ENCODE measurements around the gene HS3ST5. TPM values are rescaled to one million over a fixed set of nuclear protein-coding genes. Genes with fewer than 3 reads are reported as not detected.
A peak's percentile ranks its signal among the peaks of the same experiment; 100 is the strongest.

Gene HS3ST5, protein sequence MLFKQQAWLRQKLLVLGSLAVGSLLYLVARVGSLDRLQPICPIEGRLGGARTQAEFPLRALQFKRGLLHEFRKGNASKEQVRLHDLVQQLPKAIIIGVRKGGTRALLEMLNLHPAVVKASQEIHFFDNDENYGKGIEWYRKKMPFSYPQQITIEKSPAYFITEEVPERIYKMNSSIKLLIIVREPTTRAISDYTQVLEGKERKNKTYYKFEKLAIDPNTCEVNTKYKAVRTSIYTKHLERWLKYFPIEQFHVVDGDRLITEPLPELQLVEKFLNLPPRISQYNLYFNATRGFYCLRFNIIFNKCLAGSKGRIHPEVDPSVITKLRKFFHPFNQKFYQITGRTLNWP
- total RNA-seq: not detected

DNA sequence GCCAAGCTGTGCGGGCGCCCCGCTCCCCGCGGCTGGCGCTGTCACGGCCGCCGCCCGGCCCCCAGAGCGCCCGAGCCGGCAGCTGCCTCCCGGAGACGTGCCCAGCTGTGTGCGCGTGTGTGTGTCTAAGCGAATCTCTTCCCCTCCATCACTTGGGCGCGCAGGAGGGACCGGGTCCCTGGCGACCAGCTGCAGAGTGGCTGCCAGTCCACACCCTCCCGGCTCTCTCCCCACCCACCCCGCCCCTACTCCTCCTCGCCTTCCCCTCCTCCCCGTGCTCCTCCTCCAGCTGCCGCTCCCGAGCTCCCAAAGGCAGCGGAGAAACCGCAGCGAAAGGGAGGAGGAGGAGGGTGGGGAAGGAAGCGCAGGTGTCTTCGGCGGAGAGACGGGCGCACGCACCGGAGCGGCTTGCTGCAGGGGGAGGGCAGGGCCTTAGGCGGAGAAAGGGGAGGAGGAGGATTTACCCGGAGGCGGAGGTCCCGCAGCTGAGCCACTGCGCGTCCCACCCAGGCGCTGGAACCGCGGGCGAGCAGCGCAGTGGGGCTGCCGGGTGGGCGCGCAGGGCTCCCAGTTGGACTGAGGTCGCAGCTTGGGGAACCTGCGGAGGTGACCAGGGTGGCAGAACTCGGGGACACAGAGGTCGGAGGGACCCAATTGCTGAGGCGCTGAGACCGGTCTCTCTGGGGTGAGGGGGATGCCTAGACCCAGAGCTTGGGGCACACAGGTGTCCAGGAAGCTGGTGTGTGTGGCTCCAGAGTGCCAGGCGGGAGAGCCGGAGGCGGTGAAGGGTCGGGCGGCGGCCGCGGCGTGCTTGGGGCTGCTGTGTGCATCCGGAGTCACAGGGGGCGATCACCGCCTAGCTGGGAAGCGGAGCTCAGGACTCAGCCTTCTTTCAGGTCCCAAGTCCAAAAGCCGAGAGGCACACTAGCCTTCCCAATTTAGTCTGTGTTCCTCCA is at the start of gene HS3ST5:
Gene HS3ST5 (minus strand): TSS at position 198 of the 956 bp plus-strand sequence. CDS start 280,178 bp downstream, outside the sequence.
- peak in 2 of 3 donors; percentile 14 to 16 for DNase-seq (ENCODE audit: low read depth in 2 of 3, low spot score in 2 of 3)

DNA sequence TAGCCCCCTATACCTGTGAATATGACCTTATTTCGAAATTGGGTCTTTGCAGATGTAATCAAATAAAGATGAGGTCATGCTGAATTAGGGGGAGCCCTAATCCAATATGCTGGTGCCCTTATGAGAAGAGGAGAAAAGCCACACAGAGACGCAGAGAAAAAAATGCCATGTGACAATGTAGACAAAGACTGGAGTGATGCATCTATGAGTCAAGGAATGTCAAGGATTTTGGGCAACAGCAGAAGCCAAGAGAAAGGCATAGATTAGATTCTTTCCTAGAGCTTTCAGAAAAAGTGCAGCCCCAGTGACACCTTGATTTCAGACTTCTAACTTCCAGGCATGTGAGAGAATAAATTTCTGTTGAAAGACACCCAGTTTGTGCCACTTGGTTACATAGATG is 47.4 kb upstream of the HS3ST5 start:
- no peak for DNase-seq (ENCODE audit: low read depth in 2 of 3, low spot score in 2 of 3)

DNA sequence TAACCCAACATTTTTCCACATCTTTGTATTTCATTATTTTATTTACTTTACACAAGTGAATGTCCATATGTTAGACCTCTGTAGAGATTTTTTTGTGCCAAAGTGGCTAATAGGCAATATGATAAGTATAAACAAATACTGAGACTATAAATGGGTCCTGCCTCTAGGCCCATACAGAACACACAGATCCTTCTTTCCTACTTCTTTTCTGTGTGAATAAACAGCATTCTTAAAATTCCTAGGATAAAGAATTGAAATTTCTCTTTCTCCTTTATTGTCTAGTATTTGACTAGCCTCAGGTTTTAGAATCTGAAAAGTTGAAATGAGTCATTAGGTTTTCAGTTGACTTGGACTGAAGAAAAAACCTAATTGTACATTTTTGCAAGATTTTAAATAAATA is 46.3 kb upstream of the HS3ST5 start:
- DNase-seq (ENCODE audit: low read depth in 2 of 3, low spot score in 2 of 3): no peak

DNA sequence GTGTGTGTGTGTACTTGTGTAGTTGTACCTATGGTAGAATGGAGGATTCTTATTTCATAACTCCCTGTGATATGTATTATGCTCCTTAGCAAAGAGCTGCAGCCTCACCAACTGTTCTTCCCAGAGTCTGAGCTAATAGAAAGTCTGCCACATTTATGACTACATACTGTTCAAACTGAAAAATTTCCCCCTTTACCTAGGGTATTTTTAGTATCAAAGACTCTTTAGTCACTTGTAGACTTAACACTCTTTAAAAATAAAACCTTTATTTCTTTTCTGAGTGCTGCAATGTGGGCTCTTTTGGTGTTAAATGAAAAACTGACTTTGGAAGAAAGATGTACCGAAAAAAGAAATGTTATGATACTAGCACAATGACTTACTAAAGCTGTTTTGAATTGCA is 39.6 kb upstream of the HS3ST5 start:
- no peak for DNase-seq (ENCODE audit: low read depth in 2 of 3, low spot score in 2 of 3)

DNA sequence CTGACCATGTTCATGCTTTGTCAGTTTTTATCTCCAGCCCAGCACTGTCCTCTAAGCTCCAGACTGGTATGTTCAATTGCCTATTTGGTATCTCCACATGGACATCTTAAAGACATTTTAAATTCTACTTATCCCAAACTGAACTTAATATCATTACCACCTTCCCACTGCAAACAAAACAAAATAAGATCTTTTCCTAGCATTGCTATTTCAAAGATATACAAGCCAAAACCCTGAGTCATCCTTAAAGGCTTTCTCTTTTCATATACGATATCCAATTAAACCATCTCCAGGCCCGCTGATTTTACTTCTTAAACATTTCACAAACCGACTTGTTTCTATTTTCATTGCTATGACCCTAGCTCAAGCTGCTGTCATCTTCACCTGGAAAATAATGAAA is 35.1 kb upstream of the HS3ST5 start:
- DNase-seq (ENCODE audit: low read depth in 2 of 3, low spot score in 2 of 3): no peak

DNA sequence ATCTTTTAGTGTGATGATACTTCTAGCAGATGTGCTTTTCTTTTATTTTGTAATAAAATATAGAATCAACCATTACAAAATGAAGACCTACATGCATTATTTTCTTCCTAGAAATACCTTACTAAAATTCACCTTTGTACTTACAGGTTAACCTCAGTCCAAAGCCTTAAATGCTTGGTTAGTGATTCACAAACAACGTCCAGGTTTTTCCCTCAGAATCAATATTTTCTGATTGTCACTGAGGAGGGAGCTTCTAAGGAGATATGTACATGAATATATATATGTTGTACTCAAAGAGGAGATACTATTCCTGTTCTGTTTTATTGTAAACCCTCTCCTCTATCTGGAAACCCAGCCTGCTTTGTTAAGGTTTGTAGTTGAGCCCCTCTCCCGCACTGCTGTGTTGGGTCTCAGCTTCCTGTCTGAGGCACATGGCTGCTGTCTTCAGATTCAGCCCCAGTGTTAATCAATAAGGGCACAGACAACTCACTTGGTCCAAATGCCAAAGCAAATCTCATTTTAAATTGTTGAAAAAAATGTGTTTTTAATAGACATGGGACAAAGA is 33.9 kb upstream of the HS3ST5 start:
- no peak for DNase-seq (ENCODE audit: low read depth in 2 of 3, low spot score in 2 of 3)

DNA sequence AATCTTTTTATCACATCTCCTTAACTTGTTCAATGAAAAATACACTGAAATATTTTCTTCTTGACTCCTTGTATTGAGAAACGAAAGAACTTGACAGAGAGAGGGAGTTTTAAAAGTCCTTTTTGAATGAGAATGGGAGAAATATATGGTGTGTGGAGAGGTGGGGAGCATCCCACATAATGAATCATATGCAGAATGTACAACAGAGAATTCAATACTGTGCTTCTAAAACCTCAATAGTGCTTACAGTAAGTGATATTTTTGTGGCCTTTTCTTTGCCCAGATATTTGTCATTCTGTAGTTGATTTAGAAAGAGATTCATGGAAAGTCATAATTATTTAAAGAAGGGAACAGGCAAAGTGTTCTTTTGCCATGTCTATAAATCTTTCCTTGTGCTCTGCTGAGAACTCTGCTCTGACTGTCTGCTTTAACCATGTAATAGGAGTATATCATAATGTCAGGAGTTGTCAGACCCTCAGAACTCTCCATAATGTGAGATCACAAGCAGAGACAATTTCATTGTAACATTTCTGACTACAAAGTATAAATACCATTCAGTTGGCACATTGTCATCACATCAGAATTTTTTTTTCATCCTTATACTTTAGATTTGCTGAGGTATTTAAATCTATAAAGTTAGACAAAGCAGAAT is 32.8 kb upstream of the HS3ST5 start:
- no peak for DNase-seq (ENCODE audit: low read depth in 2 of 3, low spot score in 2 of 3)

DNA sequence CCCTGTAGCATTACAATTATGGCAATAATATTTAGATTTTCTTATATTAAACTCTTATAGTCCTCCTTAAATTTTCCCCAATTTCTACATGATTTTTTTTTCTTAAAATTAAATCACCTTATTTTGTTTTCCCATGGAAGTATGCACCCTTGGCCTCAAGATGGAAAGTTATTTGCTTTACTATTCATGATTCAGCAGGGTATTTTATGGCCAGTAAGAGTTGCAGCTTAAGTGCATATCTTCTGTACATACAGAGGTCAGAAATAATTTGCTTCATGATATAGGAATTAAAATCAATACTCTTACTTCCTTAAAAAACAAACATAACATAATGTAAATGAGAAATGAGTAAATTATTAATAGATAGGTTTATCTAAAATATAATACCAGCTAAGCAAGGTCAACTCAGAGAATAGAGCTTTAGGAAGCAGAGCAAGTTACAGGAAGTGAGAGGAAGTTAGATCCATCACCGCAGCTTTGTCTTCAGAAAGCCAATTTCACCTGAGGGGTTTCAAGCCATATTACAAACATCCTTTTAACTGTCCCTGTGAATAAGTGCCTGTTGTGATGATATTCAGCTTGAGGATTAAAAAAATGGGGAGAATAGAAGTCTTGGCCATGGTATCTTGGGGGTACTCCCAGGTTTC is 24.6 kb upstream of the HS3ST5 start:
- DNase-seq (ENCODE audit: low read depth in 2 of 3, low spot score in 2 of 3): no peak

DNA sequence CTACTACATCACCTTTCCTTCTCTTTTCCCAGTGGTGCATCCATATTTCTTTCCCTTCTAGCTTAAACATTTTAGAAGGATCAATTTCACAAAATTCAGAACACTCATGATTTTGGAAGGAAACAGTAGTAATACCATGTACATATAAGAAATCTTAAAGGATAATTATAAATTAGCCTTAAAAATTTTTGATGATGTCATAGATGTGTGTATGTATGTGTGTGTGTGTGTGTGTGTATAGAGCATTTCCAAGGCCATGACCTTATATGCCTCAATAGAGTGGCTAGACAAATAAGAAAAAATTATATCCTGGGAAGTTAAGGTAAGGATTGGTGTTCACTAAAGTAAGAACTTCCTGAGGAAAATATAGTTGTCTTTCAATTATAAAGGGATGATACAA is 24.1 kb upstream of the HS3ST5 start:
- no peak for DNase-seq (ENCODE audit: low read depth in 2 of 3, low spot score in 2 of 3)

DNA sequence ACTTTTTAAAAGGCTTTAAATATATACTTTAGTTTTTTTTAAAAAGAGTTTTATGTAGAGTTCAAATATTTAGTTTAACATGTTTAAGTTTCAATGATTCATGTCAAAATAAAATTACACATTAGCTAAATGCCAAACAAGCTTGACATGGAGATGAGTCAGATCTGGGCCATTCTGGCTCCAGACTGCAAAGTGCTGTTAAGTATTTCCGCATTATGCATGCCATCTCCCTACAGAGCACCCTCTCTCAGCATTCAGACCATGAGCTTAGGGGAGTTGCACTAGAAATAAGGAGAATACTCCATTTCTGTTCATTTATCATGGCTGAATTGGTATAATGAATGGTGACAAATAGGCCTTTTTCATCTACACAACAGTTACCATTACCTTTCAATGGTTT is 21.5 kb upstream of the HS3ST5 start:
- no peak for DNase-seq (ENCODE audit: low read depth in 2 of 3, low spot score in 2 of 3)

DNA sequence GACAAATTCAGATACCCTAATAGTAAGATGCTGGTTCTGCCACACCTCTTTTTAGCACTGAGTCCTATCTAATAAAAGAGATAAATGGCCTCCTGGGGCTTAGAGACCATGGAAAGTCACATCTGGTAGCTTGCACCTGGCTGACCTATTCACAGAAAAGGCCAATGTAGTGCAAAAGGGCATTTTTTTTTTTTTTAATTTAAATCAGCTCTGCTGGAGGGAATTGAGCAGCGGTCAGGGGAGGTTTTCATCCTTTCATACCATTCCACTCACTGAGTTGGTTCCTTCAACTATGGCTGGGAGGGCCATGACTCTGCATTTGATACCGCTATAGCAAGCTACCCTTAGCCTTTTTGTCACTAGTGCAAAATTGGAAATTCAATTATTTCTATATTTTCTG is 20.1 kb upstream of the HS3ST5 start:
- no peak for DNase-seq (ENCODE audit: low read depth in 2 of 3, low spot score in 2 of 3)

DNA sequence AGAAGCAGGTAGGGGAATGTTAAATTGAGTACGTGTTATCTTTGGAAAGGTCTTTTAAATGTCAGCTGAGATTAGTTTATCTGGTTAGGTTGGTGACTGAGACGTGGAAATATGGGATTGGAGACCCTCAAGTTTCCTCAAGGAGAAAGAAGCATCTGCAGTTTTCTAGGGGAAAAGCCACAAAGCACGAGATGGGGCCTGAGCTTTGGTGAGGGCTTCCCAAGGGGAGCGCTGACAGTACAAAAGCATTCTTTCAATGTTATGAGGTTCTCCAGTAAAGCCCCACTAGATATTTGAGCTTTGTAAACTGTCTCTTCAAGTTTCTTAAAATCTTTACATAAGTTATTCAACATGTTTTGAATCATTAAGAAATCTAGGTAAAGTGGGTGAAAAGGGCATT is 19.6 kb upstream of the HS3ST5 start:
- DNase-seq (ENCODE audit: low read depth in 2 of 3, low spot score in 2 of 3): no peak

DNA sequence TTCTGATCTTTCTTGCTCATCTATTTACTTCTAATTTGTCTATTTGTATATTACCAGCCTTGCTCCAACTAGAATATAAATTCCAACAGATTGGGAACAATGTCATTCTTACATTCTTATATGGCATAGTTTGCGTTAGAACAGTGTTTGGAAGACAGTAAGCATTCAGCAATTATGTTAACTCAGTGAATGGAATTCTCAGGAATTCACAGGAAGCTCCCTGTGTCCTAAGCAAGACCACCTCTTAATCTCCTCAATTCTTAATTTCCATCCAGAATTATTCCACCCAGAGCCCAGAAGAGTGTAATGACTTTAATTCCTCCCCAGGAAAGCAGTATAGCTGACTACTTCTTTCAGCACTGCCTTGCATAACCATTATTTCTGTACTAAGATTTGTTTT is 18.2 kb upstream of the HS3ST5 start:
- DNase-seq (ENCODE audit: low read depth in 2 of 3, low spot score in 2 of 3): no peak

DNA sequence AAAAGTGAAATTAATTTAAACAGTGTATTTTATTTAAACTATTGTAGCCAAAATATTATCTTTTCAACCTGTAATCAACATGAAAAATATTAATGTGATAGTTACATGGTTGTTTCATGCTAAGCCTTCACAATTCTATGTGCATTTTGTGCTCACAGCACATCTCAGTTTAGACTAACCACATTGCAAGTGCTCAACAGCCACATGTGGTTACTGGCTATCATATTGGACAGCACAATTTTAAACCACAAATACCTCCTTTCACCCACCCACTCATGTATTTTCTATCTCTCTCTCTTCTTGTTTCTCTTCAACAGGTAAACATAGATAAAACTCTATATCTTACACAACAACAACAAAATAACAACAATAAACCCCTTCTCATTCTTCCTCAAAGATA is 12.5 kb upstream of the HS3ST5 start:
- DNase-seq (ENCODE audit: low read depth in 2 of 3, low spot score in 2 of 3): no peak

DNA sequence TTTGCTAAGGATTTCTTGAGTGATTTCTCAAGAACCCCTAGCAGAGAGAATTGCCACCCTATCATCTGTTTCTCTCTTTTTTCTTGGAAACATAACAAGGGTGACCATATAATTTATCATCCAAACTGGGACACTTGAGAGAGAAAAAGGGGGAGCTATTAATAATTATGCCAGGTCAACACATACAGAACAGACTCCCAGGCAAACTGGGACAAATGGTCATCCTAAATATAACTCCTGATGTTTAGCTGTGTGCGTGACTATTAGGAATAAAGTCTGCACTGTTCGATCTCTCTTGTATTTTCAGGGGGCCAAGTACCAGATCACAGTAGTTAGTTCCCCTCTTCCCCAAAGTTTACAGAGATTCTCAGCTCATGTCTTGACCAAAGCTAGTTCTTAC is 11.7 kb upstream of the HS3ST5 start:
- DNase-seq (ENCODE audit: low read depth in 2 of 3, low spot score in 2 of 3): no peak

DNA sequence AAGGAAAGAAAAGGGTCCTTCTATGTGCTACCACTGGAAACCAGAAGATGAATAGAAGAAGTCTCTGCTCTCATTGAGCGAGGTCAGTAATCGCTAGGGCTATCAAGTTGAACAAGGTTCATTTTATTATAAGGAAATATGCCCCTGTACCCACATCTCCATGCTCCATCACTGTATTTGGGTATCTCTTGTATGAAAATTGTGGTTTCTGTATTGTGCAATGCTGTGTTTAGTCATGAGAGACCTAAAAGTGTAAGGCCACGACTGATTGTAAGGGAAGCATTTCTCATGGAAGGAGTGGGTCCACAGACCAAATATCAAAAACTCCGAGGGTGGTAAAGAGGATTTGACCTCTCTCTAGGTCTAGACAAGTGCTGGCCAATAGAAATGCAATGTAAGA is 3.6 kb upstream of the HS3ST5 start:
- DNase-seq (ENCODE audit: low read depth in 2 of 3, low spot score in 2 of 3): no peak

DNA sequence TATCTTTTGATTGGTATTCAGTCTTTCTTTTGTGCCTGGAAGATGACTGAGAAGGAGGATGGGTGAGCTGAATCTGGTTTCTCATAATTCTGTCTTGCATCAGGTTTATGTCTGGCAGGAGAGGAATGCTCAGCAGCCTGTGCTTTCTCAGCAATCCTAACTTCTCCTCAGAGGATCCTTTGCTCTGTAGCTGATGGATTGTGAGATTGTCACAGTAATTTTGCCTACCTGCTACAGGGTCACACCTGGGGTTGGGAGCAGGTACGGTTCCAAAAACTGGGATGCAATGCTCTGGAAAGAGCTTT is 2.1 kb upstream of the HS3ST5 start:
- no peak for DNase-seq (ENCODE audit: low read depth in 2 of 3, low spot score in 2 of 3)

DNA sequence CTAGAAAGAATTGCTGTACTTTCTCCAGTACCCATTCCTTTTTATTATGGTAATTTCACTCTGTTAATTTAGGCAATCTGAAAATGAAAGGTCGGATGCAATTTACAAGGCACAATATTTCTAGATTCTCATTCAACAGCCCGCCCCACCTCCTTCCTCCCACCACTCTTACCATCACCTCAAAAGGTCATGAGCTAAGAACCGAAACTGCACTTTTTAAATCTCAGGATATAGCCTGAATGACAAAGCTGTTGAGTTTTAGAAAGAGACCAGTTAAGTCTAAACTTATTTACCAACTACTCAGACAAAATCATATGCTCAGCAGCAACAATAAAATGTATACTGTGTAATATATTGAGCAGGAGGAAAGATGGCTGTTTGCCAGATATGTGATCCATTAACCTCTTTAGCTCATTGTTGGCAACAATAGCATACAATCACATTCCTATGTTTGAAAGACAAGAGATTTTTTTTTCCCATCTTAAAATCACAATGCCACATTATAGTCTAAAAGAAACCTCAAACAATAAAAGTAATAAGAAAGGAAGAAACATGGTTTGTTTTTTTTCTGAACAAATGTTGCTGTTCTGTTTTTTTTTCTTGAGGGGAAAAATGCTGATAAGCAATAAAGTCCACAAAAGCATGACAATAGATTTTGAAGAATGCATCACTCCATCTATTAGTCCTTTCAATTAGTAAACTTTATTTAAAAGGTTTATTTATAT is 1.6 kb upstream of the HS3ST5 start:
- DNase-seq (ENCODE audit: low read depth in 2 of 3, low spot score in 2 of 3): no peak

DNA sequence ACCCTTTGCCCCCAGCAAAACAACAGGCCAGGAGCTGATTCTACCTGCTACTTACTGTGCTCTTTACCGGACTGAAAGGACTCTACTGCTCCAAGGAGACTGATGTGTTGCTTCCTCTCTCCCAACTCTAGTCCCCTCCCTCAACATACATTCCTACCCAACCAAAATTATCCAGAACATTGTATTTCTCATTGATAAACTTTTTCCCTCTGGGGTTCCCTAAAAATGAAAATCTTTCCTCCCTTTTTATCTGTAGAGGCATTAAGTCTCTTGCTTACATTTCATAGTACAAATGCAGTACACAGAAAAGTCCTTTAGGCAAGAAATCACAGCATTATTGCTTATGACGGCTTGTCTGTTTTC is 940 bp upstream of the HS3ST5 start:
- no peak for DNase-seq (ENCODE audit: low read depth in 2 of 3, low spot score in 2 of 3)

Measured in hematopoietic multipotent progenitor cell (in vitro differentiated cells).